Measurements from ENCODE around the gene COL1A1.

The COL1A1 gene

GRCh38 chr17:50201276-50201854 is at the start of gene COL1A1:
TSS of gene COL1A1 (minus strand) at chr17:50201631. CDS start at chr17:50201513, 118 bp downstream.
- DNase-seq (ENCODE audit: low spot score), result peak; percentile 96

GRCh38 chr17:50248255-50248654 is 46.8 kb upstream of the COL1A1 start:
- DNase-seq (ENCODE audit: low spot score), result no peak

- DNase-seq (ENCODE audit: low spot score), result no peak
These were observed 43.3 kb upstream of the COL1A1 start for GRCh38 chr17:50244771-50245170.

GRCh38 chr17:50241431-50241830 is 40.0 kb upstream of the COL1A1 start:
- no peak for DNase-seq (ENCODE audit: low spot score)

- peak; percentile 49 for DNase-seq (ENCODE audit: low spot score)
These were observed 39.4 kb upstream of the COL1A1 start for GRCh38 chr17:50240851-50241250.

- DNase-seq (ENCODE audit: low spot score), result peak; percentile 47
These were observed 38.5 kb upstream of the COL1A1 start for GRCh38 chr17:50239937-50240336.

- DNase-seq (ENCODE audit: low spot score), result no peak
These were observed 37.3 kb upstream of the COL1A1 start for GRCh38 chr17:50238601-50239280.

- no peak for DNase-seq (ENCODE audit: low spot score)
These were observed 36.5 kb upstream of the COL1A1 start for GRCh38 chr17:50237901-50238300.

- no peak for DNase-seq (ENCODE audit: low spot score)
These were observed 33.1 kb upstream of the COL1A1 start for GRCh38 chr17:50234581-50234980.

- DNase-seq (ENCODE audit: low spot score), result no peak
These were observed 24.3 kb upstream of the COL1A1 start for GRCh38 chr17:50225701-50226240.

- no peak for DNase-seq (ENCODE audit: low spot score)
These were observed 21.5 kb upstream of the COL1A1 start for GRCh38 chr17:50222922-50223321.

GRCh38 chr17:50221864-50222545 is 20.6 kb upstream of the COL1A1 start:
- peak; percentile 83 for DNase-seq (ENCODE audit: low spot score)

- DNase-seq (ENCODE audit: low spot score), result peak; percentile 75
These were observed 19.9 kb upstream of the COL1A1 start for GRCh38 chr17:50221266-50221863.

- DNase-seq (ENCODE audit: low spot score), result no peak
These were observed 19.4 kb upstream of the COL1A1 start for GRCh38 chr17:50220811-50221210.

GRCh38 chr17:50219939-50220465 is 18.6 kb upstream of the COL1A1 start:
- DNase-seq (ENCODE audit: low spot score), result peak; percentile 77

GRCh38 chr17:50219342-50219741 is 17.9 kb upstream of the COL1A1 start:
- DNase-seq (ENCODE audit: low spot score), result peak; percentile 78

- DNase-seq (ENCODE audit: low spot score), result no peak
These were observed 17.4 kb upstream of the COL1A1 start for GRCh38 chr17:50218771-50219315.

- no peak for DNase-seq (ENCODE audit: low spot score)
These were observed 16.8 kb upstream of the COL1A1 start for GRCh38 chr17:50218071-50218759.

- DNase-seq (ENCODE audit: low spot score), result no peak
These were observed 16.2 kb upstream of the COL1A1 start for GRCh38 chr17:50217591-50217990.

GRCh38 chr17:50214976-50215760 is 13.7 kb upstream of the COL1A1 start:
- no peak for DNase-seq (ENCODE audit: low spot score)
